ENCODE measurements around the gene MBD5. TPM values are rescaled to one million over a fixed set of nuclear protein-coding genes. Genes with fewer than 3 reads are reported as not detected.

MBD5 gene
- total RNA-seq, 2 experiments from 2014 or later = 13.8 to 46.3 TPM

- Histone ChIP-seq H3K9me2 (ENCODE audit: insufficient read depth, low read length) (no peaks in the 10 kb centered on the region), H3K4me1 (ENCODE audit: insufficient read depth, low read length, poor library complexity, severe bottlenecking) (no peaks in the 10 kb centered on the region), H3K9me3 (ENCODE audit: low read length) (no peaks in the 10 kb centered on the region), H3K4me3 (ENCODE audit: low read depth, low read length, poor library complexity, severe bottlenecking) (no peak overlapping the region), H3K4me2 (ENCODE audit: low read length) (no peak overlapping the region), H3K79me2 (ENCODE audit: insufficient read depth, low read depth, low read length) (no peaks in the 10 kb centered on the region), H2AFZ (ENCODE audit: low read length) (no peak overlapping the region), H3K27ac (ENCODE audit: low read depth, low read length, poor library complexity, severe bottlenecking) (no peak overlapping the region), H3K36me3 (ENCODE audit: insufficient read depth, low read length) (no peaks in the 10 kb centered on the region), H4K20me1 (ENCODE audit: insufficient read depth, low read length) (0 out of 2 replicates have a peak, but pooled peaks cover 3% of the 10 kb centered on the region)
- no peak for DNase-seq (ENCODE audit: low spot score)
- intact Hi-C loops (cut with micrococcal nuclease; ENCODE audit: unreplicated experiment) = no loop called here
- CTCF ChIA-PET (ENCODE audit: unreplicated experiment) = no interaction called here
- no TSS peak for BruUV-seq (replicated peaks)
- no peak for TF ChIP-seq EZH2phosphoT487 (IDR thresholded peaks at IDR 0.05; ENCODE audit: borderline replicate concordance, low read depth, low read length)
- no peak for TF ChIP-seq CTCF (conservative IDR thresholded peaks at IDR 0.05; ENCODE audit: low read length)
- POLR2A ChIA-PET = interaction anchor here (0.6 kb wide), 1 partner anchor 237 kb away, joined by 3 read pairs; no protein-coding TSS in a partner anchor
Observed at GRCh38 chr2:148455791-148456190, 434.9 kb downstream of the MBD5 start.

DNA sequence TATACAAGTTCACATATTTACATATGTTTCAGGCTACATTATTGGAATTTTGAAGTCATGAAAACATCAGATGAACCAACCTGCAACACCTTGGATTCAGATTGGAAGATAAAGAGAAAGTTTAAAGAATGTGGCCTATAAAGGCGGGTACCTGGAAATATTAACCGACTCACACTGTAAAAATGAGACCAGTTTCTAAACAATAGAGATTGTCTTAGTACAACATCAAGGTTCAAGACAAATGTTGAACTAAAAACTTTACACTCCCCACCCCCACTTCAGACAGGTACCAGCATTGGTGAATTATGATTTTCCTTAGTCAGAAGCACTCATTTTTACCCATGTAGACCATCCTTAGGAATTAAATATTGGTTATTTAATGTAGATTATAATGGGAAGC is 437.3 kb downstream of the MBD5 start:
- H3K4me3 ChIP-seq (ENCODE audit: low read depth, low read length, poor library complexity, severe bottlenecking) = no peak overlapping the region
- no peak for DNase-seq (ENCODE audit: low spot score)
- no peak overlapping the region for H2AFZ ChIP-seq (ENCODE audit: low read length)
- H3K9me3 ChIP-seq (ENCODE audit: low read length) = no peaks in the 10 kb centered on the region
- TF ChIP-seq EZH2phosphoT487 (IDR thresholded peaks at IDR 0.05; ENCODE audit: borderline replicate concordance, low read depth, low read length) = no peak
- no peak for TF ChIP-seq CTCF (conservative IDR thresholded peaks at IDR 0.05; ENCODE audit: low read length)
- H3K27ac ChIP-seq (ENCODE audit: low read depth, low read length, poor library complexity, severe bottlenecking) = no peak overlapping the region
- H3K36me3 ChIP-seq (ENCODE audit: insufficient read depth, low read length) = no peaks in the 10 kb centered on the region
- ChIA-PET CTCF (ENCODE audit: unreplicated experiment) (interaction anchor here (0.5 kb wide), 1 partner anchor 51 kb away, joined by 3 read pairs; no protein-coding TSS in a partner anchor), POLR2A (no interaction called here)
- H4K20me1 ChIP-seq (ENCODE audit: insufficient read depth, low read length) = no peaks in the 10 kb centered on the region
- intact Hi-C loops (cut with micrococcal nuclease; ENCODE audit: unreplicated experiment) = no loop called here
- H3K79me2 ChIP-seq (ENCODE audit: insufficient read depth, low read depth, low read length) = no peaks in the 10 kb centered on the region
- BruUV-seq (replicated peaks) = no TSS peak
- no peak overlapping the region for H3K4me2 ChIP-seq (ENCODE audit: low read length)
- no peaks in the 10 kb centered on the region for H3K9me2 ChIP-seq (ENCODE audit: insufficient read depth, low read length)
- H3K4me1 ChIP-seq (ENCODE audit: insufficient read depth, low read length, poor library complexity, severe bottlenecking) = no peaks in the 10 kb centered on the region

- DNase-seq (ENCODE audit: low spot score) = no peak
- Histone ChIP-seq H3K9me3 (ENCODE audit: low read length) (no peaks in the 10 kb centered on the region), H3K4me2 (ENCODE audit: low read length) (no peak overlapping the region), H3K4me3 (ENCODE audit: low read depth, low read length, poor library complexity, severe bottlenecking) (no peak overlapping the region), H2AFZ (ENCODE audit: low read length) (no peak overlapping the region), H3K4me1 (ENCODE audit: insufficient read depth, low read length, poor library complexity, severe bottlenecking) (no peaks in the 10 kb centered on the region), H4K20me1 (ENCODE audit: insufficient read depth, low read length) (no peaks in the 10 kb centered on the region), H3K9me2 (ENCODE audit: insufficient read depth, low read length) (no peaks in the 10 kb centered on the region), H3K36me3 (ENCODE audit: insufficient read depth, low read length) (no peaks in the 10 kb centered on the region), H3K27ac (ENCODE audit: low read depth, low read length, poor library complexity, severe bottlenecking) (no peak overlapping the region), H3K79me2 (ENCODE audit: insufficient read depth, low read depth, low read length) (no peaks in the 10 kb centered on the region)
- POLR2A ChIA-PET = no interaction called here
- BruUV-seq (replicated peaks) = no TSS peak
- intact Hi-C loops (cut with micrococcal nuclease; ENCODE audit: unreplicated experiment) = no loop called here
- TF ChIP-seq CTCF (conservative IDR thresholded peaks at IDR 0.05; ENCODE audit: low read length) (no peak), EZH2phosphoT487 (IDR thresholded peaks at IDR 0.05; ENCODE audit: borderline replicate concordance, low read depth, low read length) (no peak)
- CTCF ChIA-PET (ENCODE audit: unreplicated experiment) = no interaction called here
Observed at GRCh38 chr2:148459377-148459778, 438.5 kb downstream of the MBD5 start.
